Omental fat pad (tissue), 4 donors: ENCODE results near the gene CFAP100. TPM values are rescaled to one million over a fixed set of nuclear protein-coding genes. Genes with fewer than 3 reads are reported as not detected.

Source experiments
- ATAC-seq: fragments of 150-250 bp; one replicate; pipeline ENCODE4 v1.9.1; 2016; ENCODE audit warnings: mild to moderate bottlenecking, moderate library complexity; ENCODE audit not compliant: low FRiP score
- DNase-seq: peaks from one replicate; pipeline ENCODE4 v3.0.0-alpha.2; 2019; ENCODE audit warnings: low spot score
- CTCF ChIP-seq, 3 donors: fragments of 450-650 bp; IDR thresholded peaks; one replicate each; pipeline ENCODE4 v1.5.1; 2016 to 2017; ENCODE audit warnings: antibody characterized with exemption in 3 of 3, mild to moderate bottlenecking in 3 of 3, moderate library complexity in 2 of 3
- total RNA-seq, 4 donors: library from RNA; depleted of rRNA; stranded (reverse); fragments of >200 nt; gene quantifications; one replicate each; pipeline ENCODE4 v1.1.0, GENCODE V29; 2016

The CFAP100 gene
- total RNA-seq, 4 donors from 2014 or later = not detected

GRCh38 chr3:126418661-126419131, 24.0 kb downstream of the CFAP100 start:
- no peak for DNase-seq
- TF ChIP-seq CTCF (IDR thresholded peaks at IDR 0.05) = no peak
- ATAC-seq = no peak

GRCh38 chr3:126419151-126419703, 24.5 kb downstream of the CFAP100 start:
- DNase-seq = no peak
- no peak for TF ChIP-seq CTCF (IDR thresholded peaks at IDR 0.05)
- no peak for ATAC-seq

- DNase-seq = no peak
- no peak for TF ChIP-seq CTCF (IDR thresholded peaks at IDR 0.05)
- ATAC-seq = no peak
Observed at GRCh38 chr3:126419886-126420786, 25.4 kb downstream of the CFAP100 start.

GRCh38 chr3:126421573-126422119, 26.9 kb downstream of the CFAP100 start:
- ATAC-seq (no peak), DNase-seq (no peak)
- TF ChIP-seq CTCF (IDR thresholded peaks at IDR 0.05) = no peak

GRCh38 chr3:126422121-126422520, 27.4 kb downstream of the CFAP100 start:
- no peak for TF ChIP-seq CTCF (IDR thresholded peaks at IDR 0.05)
- DNase-seq (no peak), ATAC-seq (no peak)

GRCh38 chr3:126422571-126423091, 27.9 kb downstream of the CFAP100 start:
- TF ChIP-seq CTCF (IDR thresholded peaks at IDR 0.05) = no peak
- no peak for ATAC-seq
- no peak for DNase-seq
